AG08395 (cell line): Measurements from ENCODE around the gene DSCAM.

Experiments used
- DNase-seq: peaks from one replicate; pipeline ENCODE4 v3.0.0; 2012; ENCODE audit warnings: mixed read lengths, low spot score

DSCAM gene

GRCh38 chr21:40766381-40766780 is 80.6 kb downstream of the DSCAM start:
- DNase-seq: no peak

GRCh38 chr21:40765811-40766210 is 81.1 kb downstream of the DSCAM start:
- DNase-seq: no peak

GRCh38 chr21:40760821-40761220 is 86.1 kb downstream of the DSCAM start:
- DNase-seq: no peak

GRCh38 chr21:40759061-40759460 is 87.9 kb downstream of the DSCAM start:
- no peak for DNase-seq

GRCh38 chr21:40757366-40757765 is 89.6 kb downstream of the DSCAM start:
- no peak for DNase-seq

GRCh38 chr21:40754466-40754865 is 92.5 kb downstream of the DSCAM start:
- no peak for DNase-seq

GRCh38 chr21:40753756-40754155 is 93.2 kb downstream of the DSCAM start:
- DNase-seq: no peak

DNA sequence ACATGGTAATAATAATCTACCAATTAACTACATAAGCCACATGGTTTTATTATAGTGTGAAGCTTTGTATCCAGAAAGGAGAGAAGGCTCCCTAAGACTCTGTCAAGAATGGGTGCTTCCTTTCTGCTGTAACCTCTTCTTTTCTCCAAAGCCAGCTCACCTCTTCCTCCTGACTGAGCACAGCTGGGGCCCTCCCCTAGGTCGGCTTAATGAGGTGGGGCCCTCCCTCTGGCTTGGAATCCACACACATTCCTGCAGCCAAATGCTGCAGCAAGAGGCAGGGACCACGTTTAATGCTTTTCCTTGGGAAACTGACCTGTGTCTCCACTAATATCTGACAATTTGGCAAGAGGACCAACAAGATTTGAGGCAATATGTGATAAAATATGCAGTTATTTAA is 94.8 kb downstream of the DSCAM start:
- no peak for DNase-seq

DNA sequence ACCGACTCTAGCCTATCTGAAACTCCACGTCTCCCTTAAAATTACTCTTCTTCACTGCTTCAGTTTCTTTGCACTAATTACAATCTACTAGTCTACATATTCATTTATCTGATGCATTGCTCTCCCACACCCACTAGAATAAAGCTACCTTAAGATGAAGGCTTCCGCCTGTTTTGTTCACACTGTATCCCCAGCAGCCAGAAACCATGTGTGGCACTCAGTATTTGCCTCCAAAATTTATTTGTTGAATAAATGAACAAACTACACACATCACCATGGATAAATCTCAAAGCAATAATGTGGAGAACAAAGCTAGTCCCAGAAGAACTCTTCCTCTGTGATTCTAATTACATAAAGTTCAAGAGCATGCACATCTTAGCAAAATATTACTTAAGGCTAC is 95.7 kb downstream of the DSCAM start:
- DNase-seq: no peak

GRCh38 chr21:40736145-40736544 is 110.8 kb downstream of the DSCAM start:
- DNase-seq: no peak

- no peak for DNase-seq
These were observed 113.9 kb downstream of the DSCAM start for GRCh38 chr21:40733024-40733397.

DNA sequence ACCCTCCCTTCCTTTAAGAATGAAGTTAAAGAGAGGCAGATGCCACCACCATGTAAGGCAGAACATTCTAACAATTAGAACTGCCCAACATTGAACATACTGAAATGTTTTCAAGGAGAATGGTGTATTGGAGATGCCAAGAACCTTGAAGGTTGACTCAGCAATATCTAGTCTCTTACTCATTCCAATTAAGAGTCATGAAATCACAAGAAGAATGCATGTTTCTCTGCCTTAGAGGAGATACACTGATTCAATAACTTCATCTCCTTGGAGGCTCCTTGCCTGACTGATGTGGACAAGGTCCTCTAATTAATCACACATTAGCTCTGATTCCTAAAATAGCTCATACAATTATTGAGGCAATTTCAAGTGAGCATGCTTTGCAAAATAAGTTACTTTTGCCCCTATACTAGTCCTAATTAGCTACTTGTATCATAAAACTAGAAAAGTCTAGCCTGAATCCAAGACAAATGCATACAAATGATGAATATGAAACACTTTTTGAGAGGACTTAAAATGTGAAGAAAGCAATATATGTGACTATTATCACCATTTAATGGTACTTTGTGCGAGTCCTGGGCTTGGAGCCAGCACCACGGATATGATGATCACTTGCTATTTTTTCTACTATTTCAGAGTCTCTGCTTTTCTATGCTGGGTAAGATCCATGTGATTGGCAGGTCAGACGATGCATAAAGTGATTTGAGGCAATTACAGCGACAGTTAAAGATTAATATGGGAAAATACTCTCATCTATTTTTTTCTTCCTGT is 114.5 kb downstream of the DSCAM start:
- DNase-seq: peak; percentile 66

DNA sequence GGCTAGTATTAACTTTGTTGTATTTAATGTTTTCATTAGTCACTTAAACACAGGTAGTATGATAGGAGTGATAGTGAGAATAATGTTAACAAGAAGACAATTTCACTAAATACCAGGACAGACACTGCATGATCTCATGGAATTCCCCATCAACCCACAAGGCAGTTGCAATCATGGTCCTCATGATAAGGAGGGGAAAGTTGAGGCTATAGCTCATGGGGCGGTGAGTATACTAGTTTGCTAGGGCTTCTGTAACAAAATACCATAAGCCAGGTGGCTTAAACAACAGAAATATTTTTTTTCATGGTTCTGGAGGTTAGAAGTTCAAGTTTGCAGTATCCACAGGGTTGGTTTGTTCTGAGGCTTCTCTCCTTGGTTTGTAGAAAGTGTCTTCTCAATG is 115.8 kb downstream of the DSCAM start:
- DNase-seq: no peak

DNA sequence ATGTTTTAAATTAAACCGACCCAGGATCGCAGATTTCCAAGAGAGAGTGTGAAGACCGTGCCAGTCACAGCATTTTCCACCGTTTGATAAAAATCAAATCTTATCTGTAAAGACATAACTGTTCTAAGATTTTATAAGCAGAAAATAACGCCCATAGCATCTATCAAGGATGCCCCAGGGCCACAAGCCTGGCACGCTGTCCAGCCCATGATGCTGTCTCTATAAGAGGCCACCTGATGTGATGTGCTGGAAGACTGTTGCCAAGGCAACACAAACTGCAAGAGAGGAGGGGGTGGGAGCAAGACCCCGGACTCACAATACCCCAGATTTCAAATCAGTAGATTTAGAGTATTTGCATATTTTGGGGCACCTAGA is 116.5 kb downstream of the DSCAM start:
- no peak for DNase-seq

- DNase-seq: no peak
These were observed 117.1 kb downstream of the DSCAM start for GRCh38 chr21:40729761-40730425.

DNA sequence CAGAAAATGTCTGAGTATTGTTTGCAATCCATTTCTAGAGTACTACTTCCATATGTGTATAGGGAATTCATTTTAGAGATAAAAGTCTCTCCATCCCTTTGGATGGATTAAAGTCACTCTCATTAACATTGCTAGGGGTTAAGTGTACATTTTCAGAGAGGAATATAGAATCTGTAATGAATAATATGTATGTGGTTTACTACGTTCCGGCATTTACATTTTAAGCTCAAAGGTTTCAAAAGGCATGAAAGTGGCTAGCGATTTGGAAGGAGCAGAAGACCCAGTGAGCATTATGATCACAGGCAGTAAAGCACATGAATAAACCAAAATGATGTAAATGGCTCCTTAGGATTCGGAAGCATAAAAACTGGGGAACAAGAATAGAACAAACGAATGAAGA is 123.0 kb downstream of the DSCAM start:
- no peak for DNase-seq

DNA sequence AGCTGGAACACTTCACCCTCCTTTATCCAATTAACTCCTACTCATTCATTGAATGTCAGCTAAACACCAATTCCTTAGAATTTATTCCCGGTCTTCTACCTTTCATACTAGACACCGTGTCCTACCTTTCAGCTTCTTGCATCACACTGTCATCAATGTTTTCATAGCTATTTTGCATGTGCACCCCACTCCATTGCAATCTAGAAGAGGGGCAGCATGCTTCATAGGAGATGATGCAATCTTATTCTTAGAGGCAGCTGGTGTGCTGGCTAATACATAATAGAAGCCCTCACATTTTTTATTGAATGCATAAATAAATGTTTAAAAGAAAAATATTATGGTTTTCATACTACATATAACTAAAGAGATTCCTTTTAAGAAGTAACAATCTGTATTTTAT is 123.6 kb downstream of the DSCAM start:
- DNase-seq: no peak

GRCh38 chr21:40719615-40720014 is 127.3 kb downstream of the DSCAM start:
- DNase-seq: no peak

DNA sequence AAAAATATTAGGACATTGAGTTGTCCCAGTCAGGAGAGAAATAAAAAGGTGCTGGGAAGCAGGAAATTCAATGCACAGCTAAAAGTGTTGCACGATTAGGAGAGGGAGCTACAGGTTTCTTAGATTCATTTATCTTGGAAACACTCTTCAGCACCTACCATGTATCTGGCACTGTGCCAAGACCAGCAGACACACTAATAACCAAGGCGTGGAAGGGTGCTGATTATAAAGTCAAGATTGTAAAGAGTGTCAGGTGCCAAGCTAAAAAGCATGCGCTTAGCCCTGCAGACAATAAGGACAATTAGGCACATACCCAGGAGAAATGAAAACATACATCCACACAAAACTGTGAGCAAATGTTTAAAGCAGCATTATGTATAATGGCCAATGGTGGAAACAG is 129.9 kb downstream of the DSCAM start:
- no peak for DNase-seq

- no peak for DNase-seq
These were observed 132.4 kb downstream of the DSCAM start for GRCh38 chr21:40714536-40714935.

DNA sequence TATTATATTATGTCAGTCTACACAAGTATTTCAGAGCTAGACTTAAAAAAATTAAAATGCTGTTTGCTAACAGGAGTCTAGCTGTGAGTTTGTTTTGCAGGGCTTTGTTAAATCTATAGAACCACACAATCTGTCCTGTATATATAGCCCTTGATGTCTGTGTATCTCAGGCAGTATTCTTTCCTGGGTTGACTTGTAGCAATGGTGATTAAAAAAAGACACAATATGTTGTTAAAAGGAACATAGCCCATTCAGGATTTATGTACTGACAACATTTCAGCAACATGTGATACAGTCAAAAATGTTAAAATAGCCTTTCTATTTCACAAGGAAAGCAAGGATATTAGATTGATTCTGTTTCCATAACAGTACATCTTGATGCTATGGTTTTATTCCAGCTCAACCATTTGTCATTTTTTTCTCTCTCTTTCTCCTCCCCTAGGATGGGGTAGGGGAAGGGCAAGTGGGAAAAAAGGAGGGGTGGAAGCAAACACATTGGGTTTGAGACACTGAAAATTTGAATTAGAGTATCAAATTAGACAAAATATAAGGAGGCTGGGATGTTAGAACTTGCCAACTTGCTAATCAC is 139.2 kb downstream of the DSCAM start:
- DNase-seq: no peak

DNA sequence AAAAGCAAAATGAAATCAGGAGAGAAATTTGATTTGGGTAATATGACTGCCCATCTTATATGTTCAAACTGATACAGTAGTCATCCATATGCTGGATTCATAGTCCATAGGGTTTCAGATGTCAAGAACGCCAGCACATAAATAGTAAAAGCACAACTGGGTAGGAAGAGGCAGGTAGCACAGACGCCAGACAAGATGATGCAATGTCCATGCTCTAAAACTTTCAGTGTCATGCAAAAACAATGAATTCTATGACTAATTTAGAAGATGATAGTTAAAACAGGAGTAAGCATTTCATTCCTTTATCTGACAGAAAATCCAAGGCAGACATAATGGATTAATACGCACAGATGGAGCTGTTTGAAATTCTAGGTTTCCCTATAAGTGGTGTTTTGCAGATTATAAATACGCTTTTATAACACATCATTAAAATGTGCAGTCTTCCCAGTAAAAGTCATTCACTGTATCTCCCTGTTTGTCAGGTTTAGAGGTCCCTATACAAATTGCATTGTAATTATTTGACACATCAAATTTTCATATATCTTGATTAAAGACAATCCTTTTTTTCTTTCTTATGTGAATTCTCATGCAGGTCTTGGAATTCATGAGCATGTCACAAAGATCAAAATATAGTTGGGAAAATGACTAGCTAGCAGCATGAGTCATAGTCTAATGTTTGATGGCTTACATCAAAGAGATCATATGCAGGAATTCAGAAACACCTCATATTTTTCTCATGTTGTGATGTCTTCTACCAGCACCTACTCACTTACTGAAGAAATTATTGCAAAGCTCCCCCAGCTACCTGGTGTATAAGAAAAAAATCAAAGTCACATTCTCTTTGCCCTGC is 139.9 kb downstream of the DSCAM start:
- DNase-seq: no peak

GRCh38 chr21:40706176-40706575 is 140.8 kb downstream of the DSCAM start:
- no peak for DNase-seq
